CD4-positive, alpha-beta T cell treated with Interleukin-17A for 4 hours (primary cell): ENCODE data around the gene OTX1.

Experiments used
- DNase-seq: peaks from one replicate; pipeline ENCODE4 v3.0.0-alpha.2; 2020; ENCODE audit warnings: mixed read lengths

The OTX1 gene

DNA sequence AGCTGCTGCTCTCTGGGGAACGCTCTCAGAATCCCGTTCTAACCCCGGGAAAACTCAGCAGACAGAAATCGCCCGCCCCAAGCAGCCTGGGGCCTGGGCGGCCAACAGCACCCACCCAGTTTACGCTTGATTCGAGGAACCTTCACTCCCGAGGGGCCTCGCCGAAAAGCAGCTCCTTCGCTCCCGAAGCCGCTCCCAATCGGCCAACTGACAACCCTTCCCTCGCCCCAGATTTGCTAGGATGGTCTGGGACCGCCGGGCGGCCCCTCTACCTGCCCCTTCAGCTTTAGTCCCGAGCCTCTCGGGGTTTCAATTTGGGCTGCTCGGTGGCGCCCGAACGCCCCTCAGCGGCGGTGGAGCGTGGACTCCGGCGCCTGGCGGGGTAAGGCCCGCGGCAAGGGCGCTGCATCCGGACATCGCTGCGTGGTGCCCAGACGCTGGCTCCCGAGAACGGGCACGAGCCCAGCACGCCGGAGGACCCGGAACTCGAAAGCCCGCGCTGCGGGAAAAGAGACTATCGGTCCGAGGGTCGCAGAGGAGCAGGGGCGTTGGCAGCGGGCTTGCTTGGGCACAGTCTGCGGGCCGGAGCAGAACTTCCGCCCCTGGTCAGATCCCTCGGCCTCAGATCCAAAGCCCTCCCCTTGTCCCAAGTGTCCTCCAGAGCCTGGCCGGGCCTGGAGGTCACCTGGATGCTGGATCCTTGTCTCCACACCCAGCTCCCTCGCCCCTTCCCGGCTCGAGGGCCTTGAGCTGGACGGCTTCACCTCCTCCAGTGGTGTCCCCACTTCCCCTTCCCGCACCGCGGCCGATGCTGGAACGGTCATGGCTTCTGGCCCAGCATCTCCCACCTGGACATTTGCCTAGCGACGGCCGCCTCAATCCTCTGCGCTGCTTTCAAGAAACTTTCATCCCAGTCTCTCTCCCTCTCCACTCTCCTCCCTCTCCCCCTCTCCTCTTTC is 3.0 kb upstream of the OTX1 start:
- no peak for DNase-seq

DNA sequence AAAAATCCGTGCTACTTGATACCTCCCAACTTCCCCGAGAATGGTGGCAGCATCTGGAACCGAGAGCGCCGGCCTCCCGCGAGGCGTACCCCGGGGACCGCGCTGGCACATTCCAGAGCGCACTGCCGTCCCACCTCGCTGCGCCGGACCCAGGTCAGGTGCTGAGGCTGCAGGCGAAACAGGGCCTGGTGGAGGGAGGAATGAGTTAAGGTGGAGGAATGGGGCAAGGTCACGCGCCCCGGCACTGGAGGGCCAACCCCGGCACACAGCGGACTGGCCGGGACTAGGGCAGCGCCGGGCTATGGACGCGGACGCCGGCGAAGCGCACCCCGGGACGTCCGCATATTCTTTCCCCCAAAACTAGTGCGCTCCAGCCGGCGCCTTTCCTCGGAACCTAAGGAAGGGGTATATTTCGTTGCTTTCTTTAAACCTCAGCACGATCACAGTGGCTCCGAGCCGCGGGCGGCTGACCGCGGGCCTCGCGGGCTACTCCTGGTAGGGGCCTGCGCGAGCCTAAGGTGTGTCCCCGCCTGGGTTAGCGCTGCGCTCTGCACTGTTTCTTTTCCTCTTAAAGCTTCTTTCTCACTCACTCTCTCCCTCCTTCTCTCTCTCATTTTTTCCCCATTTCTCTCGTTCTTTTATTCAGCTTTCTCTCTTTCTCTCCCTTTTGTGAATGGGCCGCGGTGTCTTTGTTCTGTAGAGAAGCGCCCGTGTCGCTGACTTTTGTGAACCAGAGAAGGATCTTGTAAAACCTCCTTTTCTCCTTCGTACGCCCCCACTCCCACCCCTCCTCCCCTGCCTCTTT is 2.1 kb upstream of the OTX1 start:
- no peak for DNase-seq

DNA sequence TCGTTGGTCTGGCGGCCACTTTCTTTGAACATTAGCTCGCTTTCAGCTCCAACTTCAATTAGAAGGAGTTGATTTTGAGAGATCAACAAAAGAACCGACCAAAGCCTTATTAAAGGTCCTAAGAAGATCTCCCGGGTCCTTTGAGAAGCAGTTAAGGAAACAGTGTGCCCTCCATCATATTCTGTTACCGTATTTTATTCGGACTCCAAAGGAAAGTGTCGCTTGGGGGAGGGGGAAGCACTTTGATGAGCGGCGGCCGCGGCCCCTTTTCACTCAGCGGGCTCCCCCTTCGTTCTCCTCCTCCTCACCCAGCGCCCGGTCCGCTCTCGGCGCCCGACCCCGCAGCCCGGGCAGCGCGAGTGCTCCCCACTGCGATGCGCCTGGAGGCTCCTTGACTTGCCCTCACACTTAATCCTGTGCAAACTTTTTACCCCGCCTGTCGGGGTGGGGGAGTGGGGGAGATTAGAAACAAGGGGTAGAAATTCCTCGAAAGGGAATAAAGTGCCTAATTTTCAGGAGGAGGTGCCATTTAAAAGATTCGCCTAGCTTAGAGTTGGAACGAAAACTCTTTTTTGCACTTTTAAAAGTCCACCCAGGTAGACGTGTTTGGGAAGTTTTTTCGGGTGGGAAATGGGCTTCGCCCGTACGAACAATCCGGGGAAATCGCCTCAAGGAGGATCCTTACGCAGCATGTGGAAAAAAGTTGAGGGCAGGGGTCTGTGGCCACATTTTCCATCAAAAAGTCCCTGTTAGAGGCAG is 1.2 kb upstream of the OTX1 start:
- DNase-seq = no peak

DNA sequence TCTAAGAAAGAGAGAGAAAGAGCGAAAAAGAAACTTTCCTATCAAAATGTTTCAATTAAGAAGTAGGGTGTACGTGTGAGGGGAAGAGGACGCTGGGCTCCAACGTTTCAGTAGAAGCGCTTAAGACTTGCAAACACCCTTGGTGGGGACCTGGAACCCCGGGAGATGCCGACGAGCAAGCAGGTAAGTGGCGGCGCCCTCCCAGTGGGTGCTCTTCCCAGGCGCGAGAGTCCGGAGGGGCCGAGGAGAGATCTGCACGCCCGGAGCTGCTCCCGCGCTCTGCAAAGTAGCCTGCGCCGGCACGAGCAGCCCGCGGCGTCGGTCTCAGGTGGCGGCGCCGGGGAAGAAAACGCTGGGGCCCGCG is 678 bp upstream of the OTX1 start:
- DNase-seq = no peak

DNA sequence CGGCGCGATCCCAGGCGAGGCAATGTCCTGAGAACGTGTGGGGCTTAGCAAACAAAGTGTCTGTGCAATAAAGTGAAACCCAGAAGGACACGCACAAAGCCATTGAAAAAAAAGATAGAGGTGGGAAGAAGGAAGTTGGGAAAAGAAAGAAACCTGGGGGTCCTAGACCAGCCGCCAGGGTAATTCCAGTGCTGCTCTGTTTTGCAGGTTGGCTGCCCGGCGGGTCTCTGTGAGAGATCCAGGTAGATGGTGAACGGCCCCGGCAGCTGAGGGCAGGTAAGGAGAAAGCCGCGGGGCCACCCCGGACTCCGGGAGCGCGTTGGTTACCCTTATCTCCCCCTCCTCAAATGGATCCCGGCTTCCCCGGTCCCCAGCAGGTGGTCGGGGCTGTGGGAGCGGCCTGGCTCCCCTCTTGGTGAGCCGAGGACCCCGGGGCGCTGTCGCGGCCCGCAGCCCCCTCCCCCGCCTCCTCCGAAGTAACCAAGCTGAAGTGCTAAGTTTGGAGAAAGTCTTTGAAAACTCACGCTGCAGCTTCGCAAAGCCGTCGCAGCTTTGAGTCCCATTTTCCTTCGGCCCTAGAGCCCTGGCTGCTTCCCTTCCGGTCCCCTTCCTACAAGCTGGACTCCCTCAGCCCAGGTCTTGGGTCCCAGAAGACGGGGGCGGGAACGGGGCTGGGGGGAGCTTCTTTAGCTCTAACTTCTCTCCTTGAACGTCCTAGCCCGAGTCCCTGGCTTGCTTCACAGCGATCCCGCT is 588 bp downstream of the OTX1 start:
- no peak for DNase-seq

DNA sequence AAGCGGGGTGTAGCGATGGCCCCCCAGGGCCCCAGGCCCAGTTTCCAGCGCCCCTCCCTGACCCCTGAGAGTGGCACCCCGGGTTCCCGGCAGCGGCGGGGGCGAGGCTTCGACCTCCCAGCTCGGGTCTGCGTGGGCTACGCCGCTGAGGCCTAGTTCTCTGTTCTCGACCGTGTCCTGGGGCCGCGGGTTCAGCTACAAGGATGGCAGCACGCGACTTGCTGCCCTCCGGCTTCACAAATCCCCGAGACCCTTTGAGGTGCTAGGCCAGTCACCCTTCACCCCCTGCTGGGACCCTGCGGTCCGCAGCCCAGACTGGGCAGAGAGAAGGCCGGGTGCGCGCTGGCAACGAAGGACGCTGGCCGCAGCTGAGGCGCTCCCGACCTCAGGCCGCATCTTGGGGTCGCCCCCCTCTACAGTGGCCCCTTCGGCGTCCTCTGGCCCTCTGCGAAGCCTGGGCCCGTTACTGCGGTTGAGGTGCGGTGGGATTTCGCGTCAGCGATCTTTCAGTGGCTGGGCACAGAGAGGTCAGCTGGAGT is 1.2 kb downstream of the OTX1 start:
- DNase-seq = no peak

DNA sequence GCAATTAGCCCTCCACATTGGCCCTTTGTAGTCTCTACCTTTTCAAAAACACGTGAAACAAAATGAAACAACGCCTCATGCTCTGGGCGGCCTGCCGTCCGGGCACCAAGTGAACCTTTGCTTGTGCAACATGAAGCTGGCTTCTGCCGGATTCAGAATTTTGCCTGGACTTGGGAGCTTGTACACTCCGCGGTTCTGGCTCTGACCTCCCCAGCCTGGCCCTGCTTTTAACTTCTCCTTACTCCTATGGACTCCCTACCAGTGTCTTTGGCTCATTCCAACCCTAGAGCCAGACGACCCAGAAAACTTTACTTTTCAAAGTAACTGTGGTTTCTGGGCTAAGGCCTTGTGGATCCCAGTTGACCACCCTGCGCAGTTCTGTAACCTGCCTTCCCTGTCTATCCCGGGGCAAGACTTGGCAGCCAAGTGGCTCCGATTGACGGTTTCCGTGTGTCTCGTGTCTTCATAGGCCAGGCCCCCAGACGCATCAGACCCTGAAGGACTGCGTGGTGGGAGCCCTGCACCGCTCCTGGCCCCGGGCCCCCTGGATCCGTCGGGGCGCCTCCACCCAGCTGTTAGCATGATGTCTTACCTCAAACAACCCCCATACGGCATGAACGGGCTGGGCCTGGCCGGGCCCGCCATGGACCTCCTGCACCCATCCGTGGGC is 1.9 kb downstream of the OTX1 start:
- no peak for DNase-seq

DNA sequence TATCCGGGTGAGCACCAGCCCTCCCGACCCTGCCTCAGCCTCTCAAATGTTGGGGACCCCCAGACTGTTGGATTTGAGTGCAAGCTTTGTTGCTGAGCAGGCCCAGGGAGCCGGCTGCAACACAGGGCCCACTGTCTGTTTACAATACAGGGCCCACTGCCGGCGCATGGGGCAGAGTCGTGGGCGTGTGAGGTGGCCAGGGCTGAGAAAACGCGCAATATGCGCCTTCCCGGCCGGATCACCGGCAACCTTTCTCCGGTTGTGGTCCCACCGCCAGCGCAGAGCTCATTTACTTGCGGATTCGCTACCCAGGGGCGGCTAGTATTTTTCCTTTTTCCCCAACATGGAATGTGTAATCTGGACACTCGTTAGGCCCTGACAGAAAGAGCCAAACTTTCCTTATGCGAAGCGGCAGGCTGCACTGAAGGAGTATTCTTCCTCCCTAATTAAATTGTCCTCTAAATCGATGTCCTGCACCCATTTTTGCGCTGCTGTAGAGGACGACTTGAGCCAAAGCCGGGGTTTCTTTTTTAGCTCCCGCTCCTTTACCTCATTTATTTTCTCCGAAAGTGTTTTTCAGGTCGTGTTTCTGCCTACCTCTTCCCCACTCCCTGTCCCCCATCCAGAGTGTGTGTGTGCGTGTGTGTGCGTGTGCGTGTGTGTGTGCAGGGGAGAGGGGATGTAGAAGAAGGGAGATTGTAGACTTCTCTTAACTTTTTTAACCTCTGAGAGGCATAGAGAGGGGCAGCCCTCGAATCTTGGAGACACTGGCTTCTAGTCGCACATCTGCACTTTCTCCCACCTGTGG is 2.7 kb downstream of the OTX1 start:
- no peak for DNase-seq

DNA sequence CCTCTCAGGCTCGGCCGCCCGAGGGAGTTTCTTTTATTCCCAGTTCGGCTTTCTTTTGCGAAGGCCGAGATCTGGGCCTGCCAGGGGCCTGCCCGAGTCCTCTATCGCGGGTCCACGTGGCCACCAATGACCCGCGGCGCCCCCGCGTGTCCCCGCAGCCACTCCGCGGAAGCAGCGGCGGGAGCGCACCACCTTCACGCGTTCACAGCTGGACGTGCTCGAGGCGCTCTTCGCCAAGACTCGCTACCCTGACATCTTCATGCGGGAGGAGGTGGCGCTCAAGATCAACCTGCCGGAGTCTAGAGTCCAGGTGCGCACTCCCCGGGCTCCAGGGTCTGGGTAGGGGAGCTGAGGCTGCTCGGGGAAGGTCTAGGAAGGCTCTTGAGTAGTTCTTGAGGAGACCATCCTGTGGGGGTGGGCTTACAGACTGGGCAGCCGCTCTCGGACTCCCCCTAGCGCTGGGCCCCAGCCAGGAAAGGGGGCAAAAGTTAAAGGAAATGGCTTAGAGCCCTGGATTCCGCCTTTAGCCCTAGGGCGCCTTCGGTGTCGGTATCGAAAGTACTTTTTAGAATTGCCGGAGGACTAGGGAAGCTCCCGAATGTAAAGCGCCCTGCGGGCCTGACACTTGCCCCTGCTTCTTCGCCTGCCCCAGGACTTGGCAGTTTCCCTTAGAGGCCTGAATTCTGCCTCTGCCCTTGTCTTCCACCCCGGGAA is 3.4 kb downstream of the OTX1 start:
- no peak for DNase-seq

DNA sequence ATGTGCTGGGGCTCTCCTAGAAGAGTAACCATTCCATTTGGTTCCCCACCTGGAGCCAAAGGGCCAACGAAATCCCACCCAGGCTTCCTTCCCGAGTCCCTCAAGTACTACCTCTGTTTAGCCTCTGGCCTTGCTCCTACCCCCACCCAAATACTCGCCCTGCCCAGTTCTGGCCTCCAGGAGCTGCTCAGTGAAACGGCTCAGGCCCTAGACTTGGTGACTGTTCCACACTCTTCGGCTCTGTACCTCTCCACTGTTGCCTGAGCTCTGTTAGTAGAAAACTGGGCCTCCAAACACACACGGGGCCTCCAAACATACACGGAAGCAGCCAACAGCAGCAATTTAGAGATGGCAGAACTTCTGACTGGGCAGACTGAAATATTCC is 4.2 kb downstream of the OTX1 start:
- DNase-seq = no peak

DNA sequence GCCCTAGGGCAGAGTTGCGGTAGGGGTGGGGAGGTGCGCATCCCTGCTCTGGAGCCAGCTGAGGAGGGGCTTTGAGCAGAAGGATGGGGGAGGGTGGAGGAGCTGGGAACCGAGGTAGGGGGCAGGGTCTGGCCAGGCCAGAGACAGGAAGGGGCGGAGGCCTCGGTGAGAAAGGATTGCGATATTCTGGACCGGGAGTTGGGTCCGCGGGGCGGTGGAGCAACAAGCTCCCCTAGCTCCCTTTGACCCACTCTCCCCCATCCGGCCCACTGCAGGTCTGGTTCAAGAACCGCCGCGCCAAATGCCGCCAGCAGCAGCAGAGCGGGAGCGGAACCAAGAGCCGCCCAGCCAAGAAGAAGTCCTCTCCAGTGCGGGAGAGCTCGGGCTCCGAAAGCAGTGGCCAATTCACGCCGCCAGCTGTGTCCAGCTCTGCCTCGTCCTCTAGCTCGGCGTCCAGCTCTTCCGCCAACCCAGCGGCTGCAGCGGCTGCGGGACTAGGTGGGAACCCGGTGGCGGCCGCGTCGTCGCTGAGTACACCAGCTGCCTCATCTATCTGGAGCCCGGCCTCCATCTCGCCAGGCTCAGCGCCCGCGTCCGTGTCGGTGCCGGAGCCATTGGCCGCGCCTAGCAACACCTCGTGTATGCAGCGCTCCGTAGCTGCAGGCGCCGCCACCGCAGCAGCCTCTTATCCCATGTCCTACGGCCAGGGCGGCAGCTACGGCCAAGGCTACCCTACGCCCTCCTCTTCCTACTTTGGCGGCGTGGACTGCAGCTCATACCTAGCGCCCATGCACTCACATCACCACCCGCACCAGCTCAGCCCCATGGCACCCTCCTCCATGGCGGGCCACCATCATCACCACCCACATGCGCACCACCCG is 4.8 kb downstream of the OTX1 start:
- no peak for DNase-seq

DNA sequence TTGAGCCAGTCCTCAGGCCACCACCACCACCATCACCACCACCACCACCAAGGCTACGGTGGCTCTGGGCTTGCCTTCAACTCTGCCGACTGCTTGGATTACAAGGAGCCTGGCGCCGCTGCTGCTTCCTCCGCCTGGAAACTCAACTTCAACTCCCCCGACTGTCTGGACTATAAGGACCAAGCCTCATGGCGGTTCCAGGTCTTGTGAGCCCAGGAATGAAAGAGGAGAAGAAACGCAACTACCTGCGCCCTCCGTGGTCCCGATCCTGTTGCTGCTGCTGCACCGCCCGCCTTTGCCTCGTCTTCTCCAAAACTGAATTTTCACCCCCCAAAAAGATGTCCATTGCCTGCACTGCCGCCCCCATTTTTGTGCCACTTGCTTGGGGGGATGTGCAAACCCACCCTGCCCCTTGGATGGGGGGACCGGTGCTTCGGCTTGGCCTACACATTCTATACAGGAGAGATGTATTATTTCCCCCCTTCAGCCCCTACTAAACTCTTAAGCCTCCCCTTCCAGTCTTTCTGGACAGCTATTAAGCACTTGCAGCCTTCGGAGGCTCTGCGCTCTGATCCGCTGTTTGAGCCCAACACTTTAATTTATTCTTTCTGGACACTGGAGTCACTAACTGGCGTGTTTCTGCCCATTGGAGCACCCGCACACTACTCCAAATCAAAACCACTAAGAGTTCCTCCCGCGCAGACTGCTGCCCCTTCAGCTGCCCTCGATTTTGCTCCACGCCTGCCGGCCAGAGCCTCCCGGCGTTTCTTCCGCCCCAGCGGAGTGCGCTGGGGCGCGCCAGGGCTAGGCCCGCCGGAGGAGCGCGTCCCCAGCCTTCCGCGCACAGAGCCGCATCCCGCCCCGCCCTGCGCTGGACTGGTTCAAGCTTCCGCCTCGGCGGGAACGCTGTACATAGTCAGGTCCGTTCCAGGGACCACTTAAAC is 5.7 kb downstream of the OTX1 start:
- DNase-seq = no peak

DNA sequence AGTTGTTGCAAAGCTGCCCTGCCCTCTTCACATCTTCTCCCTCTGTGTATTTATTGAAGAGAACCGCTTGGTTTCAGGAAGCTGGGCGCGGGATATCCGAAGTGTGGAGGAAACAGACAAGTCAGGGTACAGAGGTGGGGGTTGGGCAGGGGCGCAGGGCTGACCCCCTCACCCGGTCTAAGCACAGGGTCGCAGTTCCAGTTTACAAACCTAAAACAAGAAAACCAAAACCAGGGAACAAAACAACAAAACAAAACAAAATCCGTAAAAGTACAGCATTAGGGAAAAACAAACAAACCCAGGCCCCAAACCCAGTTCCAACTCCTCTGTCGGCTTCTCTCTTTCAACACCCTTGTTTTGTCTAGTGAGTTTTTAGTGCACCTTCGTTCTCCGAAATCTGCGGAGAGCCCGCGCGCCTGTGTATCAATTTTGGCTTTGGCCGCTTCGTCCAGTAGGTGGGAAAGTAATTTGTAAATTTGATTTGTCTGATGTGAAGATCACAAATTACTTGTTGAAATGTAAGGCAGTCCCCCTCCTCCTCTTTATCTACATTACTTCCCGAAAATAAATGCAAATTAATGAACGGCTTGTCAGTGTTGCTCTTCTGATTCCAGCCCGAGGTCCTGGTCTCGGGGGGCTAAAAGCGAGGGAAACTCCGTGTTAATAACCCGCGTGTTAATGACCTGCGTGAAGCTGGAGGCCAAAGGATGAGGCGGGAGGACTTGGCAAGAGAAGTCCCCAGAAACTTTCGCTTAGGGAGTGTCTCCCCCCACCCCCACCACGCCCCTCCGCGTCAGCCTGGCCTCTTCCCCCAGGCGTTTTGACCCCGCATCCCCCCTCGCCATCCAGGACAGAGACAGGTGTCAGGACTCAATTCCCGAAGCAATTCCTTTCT is 6.9 kb downstream of the OTX1 start:
- DNase-seq = no peak

DNA sequence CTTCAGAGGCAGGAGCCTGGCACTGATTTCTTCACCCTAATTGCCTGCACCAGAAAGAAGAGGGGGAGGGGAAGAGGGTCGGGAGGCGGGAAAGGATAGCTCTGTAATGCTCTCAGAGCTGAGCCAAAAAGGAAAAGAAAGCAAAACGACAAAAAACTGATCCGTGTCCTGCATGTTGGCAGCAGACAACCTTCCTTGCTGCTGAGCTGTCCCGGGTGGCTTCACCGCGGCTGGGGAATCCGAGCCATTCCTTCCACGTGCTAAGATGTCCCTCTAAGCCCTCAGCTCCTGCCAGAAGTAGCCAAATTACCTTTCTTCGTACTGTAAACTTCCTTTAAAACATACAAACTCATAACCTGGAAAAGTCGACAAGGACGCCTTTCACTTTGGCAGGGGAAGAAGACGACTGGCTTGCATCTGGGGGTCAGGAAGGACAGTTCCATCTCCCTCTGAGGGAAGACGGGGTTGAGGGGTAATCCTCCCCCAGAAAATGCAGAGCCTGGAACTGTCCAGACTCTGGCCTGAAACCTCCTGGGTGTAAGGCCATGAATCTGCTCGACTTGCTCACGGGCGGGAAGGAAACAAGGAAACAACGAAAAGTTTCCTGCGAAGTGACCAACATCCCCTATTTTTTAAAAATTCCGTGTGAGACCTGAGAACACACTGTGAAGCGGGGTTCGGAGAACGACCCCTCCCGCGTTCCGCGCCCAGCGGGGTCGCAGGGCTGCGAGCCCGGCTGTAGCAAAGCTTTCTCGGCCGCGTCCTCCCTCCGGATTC is 7.7 kb downstream of the OTX1 start:
- no peak for DNase-seq

DNA sequence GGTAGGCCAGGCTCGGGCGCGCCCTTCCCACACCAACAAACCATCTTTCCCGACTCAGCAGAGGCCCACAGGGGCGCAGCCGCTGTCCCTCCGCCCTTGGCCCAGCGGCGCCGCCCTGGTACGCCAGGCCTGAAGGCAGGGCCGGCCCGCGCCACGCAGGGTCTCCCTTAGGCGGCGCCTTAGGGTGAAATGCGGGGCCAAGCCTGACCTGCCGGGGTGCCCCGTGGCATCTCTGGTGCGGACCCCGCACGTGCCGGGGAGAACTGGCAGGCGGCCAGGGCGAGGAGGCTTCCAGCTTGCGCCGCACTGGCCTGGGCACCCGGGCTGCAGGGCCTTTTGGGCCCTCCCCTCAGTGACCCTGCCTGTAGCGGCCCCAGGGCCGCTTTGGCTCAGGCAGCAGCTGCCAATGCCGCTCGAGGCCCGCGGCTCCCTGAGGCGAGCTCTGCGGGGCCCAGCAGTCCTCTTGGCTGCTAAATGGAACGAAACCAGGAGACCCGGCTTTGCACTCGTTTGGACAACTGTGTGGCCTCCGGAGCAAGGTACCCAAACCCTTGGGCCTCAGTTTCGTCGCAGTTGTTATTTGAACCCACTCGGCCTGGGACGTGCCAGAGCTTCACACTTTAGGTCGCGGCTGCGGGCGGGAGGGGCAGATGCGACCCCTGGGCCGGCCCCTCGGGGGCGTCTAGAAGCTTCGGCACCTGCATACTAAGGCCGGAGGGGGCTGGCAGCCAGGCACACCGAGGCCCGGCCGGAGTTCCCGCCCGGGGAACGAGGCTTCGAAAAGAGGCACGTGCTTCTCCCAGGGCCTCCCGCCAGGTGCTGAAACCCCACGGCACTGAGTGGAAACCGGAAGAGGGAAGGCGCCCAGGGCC is 8.5 kb downstream of the OTX1 start:
- DNase-seq = no peak
